GM18508 (cell line): ENCODE measurements around the gene SETBP1.

Experiments
- ATAC-seq: cut with Tn5 transposase; IDR thresholded peaks from one replicate; pipeline ENCODE4 v1.9.1; 2021; ENCODE audit warnings: moderate number of reproducible peaks; ENCODE audit not compliant: insufficient read depth, unreplicated experiment

Gene SETBP1

GRCh38 chr18:44833786-44834185 lies 153.1 kb downstream of the SETBP1 start:
- ATAC-seq: no peak

- no peak for ATAC-seq
These were observed 154.3 kb downstream of the SETBP1 start for GRCh38 chr18:44834867-44835469.

GRCh38 chr18:44835703-44836102 lies 155.0 kb downstream of the SETBP1 start:
- ATAC-seq: no peak

- no peak for ATAC-seq
These were observed 155.6 kb downstream of the SETBP1 start for GRCh38 chr18:44836263-44836662.

GRCh38 chr18:44837482-44838180 lies 156.9 kb downstream of the SETBP1 start:
- no peak for ATAC-seq

- ATAC-seq: peak; percentile 92
These were observed 158.4 kb downstream of the SETBP1 start for GRCh38 chr18:44838971-44839666.

- no peak for ATAC-seq
These were observed 159.5 kb downstream of the SETBP1 start for GRCh38 chr18:44840058-44840790.

- no peak for ATAC-seq
These were observed 160.5 kb downstream of the SETBP1 start for GRCh38 chr18:44841221-44841620.

- ATAC-seq: no peak
These were observed 161.3 kb downstream of the SETBP1 start for GRCh38 chr18:44841752-44842587.

- ATAC-seq: no peak
These were observed 162.1 kb downstream of the SETBP1 start for GRCh38 chr18:44842588-44843412.

GRCh38 chr18:44844486-44844885 lies 163.8 kb downstream of the SETBP1 start:
- no peak for ATAC-seq

GRCh38 chr18:44846450-44846849 lies 165.8 kb downstream of the SETBP1 start:
- ATAC-seq: no peak

GRCh38 chr18:44848644-44849335 lies 168.1 kb downstream of the SETBP1 start:
- ATAC-seq: no peak

GRCh38 chr18:44849361-44849760 lies 168.7 kb downstream of the SETBP1 start:
- no peak for ATAC-seq

GRCh38 chr18:44850001-44850400 lies 169.3 kb downstream of the SETBP1 start:
- ATAC-seq: no peak

GRCh38 chr18:44851856-44852621 lies 171.4 kb downstream of the SETBP1 start:
- no peak for ATAC-seq

GRCh38 chr18:44852818-44853217 lies 172.1 kb downstream of the SETBP1 start:
- ATAC-seq: no peak

- no peak for ATAC-seq
These were observed 172.7 kb downstream of the SETBP1 start for GRCh38 chr18:44853430-44853829.
